Activated CD8-positive, alpha-beta memory T cell treated with anti-CD3 and anti-CD28 coated beads, Interleukin-2, amount 50 U/mL, for 24 hours (primary cell): ENCODE data around the gene ST6GALNAC4.

Experiments
- DNase-seq: peaks from one replicate; pipeline ENCODE4 v3.0.0-alpha.2; 2020; ENCODE audit errors: extremely low read depth

ST6GALNAC4 gene

DNA sequence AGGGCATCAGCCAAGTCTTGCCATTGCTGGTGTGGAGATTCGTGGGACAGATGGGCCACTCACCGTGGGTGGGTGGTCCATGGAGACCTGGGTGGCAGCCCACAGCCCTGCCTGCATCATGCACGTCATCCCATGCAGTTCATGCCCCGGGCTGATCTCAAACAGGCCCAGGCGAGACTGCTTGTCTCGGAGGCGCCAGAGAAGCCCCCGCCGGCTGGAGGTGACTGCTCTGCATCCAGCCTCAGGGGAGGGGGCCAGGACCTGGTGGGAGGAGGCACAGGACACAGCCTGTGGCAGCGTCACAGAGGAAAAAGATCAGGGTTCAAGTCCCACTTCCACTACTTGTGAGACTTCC, 12.8 kb upstream of the ST6GALNAC4 start:
- DNase-seq = no peak

DNA sequence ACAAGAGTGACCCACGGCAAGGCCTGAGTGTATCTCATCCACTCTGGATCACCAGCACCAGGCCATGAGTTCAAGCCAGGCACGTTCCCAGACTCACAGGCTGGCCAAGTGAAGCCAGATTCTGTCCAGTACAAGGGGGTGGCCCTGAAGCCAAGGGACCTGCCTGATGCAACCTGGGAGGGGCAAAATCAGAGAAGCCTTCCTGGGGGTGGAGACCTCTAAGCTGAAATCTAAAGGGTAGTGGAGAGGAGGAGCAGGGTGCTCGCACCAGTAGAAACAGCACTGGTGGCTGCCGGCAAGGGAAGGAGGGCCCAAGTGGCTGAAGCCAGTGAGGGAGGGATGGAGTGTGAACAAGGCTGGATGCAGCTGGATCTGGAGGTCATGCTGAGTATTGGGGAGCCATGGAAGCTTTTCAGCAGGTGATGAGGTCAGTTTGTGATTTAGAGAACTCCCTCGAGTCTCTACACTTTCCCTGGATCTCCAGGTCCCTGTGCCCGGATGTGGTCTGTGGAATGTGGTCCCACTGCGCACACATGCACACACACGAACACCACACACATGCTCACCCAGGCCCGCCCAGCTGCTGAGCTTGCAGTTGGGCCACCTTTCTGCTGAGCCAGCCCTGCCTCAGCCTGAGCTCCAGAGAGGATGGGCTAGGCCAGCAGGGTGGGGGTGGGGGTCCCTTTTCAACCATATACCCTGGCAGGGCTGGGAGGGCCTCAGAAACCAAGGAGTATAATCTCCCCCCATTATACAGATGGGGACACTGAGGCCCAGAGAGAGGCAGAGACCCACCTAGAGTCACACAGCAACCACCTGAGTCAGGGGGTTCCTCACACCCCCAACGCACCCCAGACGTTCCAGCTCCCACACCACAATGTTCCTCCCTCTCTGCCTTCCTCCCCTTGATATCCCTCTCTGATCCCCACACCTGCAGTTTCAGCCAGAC, 12.1 kb upstream of the ST6GALNAC4 start:
- DNase-seq = no peak

DNA sequence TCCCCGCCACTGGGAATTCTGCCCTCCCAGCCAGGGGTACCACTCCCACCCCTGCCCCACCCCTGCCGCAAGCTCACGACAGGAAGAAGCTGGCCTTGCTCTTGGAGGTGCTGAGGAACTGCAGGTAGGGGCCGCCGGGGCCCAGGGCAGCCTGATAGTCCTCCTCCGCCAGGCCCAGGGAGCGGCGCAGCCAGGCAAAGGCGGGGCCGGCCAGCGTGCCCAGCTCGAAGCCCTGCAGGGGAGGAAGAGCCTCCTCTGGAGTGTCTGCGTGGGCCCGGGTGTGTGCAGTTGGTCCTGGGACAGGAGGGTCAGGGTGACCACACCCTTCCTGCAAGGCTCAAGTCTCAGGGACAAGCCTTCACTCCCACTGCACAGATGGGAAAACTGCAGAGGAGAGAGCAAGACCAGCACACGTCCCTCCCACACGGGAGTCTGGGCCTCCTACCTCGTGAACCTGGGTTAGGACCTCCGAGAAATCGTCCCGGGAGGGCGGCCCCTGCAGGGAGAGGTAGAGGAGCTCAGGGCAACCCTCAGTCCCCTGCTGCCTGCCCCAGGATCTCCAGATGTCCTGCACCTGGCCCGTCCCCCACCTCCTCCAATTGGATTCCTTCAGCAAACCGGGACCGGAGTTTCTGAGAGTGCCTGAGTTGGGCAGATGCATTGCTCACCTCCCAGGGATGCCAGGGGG, 11.3 kb upstream of the ST6GALNAC4 start:
- no peak for DNase-seq

DNA sequence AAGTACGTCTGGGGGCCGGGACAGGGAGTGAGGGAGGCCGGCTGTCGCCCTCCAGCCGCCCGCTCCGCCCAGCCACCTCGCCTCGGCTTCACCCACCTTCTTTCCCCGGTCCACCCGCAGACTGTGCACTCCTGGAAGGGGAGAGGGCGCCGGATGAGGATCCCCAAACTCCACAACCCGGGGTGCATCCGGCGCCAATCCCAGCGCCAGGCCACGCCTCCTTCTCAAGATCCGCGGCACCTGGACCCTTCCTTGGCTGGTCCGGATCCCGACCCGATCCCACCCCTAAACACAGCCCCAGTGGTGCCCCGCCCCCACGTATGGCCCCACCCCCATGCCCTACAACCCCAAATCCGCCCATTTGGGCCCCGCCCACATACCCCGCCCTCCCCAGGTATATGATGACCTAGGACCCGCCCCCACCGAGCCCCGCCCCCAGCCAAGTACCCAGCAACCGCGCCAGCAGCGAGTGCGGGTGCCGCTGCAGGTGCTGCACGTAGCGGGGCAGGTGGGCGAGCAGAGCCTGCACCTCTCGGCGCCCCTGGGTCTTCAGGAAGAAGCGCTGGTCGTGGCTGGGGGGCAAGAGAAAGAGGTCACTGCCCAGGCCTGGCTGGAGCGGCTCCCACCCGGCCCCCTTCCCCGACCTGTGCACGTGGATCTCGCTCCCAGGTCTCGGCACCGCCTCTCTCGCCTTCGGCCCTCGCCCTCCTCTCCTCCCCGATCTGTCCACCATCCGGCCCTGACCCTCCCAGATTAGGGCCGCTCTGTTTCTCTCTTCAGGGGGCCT, 10.6 kb upstream of the ST6GALNAC4 start:
- no peak for DNase-seq

DNA sequence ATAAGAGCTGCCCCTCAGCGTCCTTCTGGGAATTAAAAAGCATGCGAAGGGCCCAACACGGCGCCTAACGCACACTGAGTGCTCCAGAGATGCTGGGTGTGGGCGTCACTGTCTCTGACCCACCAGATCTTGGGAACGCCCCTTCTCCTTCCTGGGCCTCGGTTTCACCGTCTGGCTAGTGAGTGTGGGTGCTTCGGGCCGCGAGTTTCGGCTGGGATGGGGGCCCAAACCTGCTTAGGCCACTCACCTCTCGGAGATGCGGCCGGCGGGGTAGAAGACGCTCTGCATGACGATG, 10.0 kb upstream of the ST6GALNAC4 start:
- DNase-seq = no peak

DNA sequence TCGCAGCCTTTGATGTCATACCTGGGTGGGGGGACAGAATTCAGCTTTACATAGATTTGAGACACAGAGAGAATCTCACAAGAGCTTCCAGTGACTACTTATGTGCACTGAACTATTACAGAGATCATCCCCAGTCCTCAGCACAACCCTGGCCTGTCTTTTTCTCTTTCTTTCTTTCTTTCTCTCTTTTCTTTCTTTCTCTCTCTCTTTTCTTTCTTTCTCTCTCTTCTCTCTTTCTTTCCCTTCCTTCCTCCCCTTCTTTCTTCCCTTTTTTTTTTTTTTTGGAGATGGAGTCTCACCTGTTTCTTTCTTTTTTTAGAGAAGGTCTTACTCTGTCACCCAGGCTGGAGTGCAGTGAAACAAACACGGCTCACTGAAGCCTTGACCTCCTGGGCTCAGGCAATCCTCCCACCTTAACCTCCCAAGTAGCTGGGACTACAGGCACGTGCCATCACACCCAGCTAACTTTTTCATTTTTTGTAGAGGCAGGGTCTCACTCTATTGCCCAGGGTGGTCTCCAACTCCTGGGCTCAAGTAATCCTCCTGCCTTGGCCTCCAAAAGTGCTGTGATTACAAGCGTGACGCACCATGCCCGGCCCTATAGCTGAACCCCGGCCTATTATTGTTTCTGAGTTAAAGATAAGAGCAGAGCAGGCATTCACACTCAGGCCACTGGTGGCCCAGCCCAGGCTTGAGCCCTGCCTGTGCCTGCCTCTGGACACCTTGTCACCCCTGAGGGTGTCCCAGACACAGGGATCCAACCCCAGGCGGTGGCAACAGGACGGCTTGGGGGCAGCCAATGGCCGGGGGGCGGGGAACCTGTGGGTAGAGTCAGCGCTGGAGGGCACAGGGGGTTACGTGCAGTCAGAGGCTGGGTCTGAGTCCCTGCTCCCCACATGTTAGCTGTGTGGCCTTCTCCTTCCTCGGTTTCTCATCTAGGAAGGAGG, 9.4 kb upstream of the ST6GALNAC4 start:
- DNase-seq = no peak

DNA sequence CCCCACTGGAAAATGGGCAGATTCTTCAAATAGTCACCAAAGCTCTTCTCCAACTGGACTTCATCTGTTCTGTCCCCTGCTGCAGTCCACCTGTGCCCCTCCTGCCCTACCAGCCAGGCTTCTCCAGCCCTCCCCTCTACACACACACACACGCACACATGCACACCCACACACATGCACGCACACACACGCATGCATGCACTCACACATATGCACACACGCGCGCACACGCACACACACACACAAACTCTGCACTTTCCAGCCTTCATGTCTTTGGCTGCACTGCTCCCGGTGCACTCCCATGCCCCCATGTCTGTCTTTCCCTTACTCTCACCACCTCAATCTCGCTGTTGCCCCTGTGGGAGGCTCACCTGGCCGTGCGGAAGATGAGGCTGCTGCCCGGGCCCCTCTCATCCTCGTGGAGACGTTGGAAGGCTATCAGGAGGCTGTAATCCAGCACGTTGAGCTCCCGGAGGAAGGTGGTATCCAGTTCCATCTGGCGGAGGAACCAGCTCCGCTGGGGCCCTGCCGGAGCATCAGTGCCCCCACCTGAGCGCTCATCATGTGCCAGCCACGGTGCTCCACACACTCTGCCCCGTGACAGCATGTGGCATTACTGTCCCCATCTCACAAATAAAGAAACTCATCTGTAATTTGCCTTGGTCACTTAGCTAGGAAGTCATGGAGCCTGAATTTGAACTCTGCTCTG, 8.0 kb upstream of the ST6GALNAC4 start:
- DNase-seq = no peak

DNA sequence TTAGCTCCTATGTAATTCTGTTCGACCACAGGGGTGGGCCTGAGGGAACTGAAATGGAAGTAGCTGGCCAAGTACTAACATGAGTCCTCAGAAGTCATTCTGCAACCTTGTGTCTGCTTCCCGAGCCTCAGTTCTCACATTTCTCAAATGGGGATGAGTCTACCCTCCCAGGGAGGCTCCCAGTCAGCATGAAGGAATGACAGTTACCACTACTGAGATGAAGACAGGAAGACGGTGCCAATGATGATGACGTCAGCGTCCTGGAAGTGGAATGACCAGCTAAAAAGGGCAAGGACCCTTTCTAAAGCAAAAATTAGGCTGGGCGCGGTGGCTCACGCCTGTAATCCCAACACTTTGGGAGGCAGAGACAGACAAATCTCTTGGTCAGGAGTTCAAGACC, 6.9 kb upstream of the ST6GALNAC4 start:
- DNase-seq = no peak

DNA sequence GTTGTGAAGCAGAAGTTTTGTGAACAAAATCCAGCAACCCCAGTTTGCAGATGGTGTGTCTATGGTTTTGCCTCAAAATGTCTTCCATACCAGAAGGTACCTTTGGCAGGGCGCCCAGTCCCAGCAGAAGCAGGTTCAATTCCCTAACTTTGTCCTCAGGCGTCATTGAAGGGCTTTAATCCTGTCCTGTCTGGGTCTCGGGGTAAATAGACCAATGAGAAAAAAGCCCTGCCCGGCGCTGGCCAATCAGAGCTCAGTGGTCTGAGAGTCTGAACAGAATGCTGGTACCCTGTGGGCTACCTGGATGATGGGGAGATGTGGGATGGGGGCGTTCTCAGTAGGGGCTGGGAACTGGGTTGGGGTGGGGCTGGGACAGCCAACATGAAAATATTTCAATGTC, 6.2 kb upstream of the ST6GALNAC4 start:
- DNase-seq = no peak

DNA sequence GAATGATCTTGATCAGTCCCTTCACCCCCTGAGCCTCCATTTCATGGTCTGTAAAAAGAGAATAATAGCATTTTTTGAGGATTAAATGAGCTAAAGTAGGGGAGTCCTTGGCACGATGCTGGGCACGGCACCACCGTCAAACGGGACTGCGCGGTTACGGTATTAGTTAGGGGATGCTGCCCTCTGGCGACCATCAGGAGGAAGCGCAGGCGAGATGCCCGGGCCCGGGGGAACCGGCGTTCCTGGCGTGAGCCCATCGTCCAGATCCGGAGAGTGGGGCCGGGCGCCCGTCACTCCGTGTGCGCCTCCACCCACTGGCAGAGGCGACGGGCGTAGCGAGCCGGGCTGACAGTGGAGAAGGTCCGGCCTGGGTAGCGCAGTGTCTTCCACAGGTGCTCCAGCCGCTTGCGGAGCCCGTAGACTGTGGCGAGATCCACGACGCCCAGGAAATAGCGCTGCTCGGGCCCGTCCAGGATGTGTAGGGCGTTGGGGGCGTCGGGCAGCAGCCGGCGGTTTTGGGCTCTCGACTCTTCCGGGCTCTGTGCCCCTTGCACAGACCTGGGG, 4.8 kb upstream of the ST6GALNAC4 start:
- no peak for DNase-seq

DNA sequence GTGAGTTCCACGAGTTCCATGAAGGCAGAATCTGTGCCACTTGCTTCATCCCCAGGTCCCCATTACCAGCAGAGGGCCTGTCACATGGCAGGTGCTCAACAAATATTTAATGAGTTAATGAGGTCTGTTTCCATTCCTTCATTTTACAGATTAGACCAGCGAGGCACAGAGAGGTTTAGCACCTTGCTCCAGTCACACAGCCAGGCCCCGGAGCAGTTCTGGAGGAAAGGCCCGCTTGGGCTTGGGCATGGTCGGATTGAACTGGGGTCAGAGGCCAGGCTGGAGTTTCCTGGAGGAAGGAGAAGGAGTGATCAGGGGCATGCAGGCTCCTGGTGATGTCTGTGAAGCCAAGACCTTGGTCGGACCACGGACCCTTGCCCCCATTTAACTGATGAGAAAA, 4.0 kb upstream of the ST6GALNAC4 start:
- no peak for DNase-seq

DNA sequence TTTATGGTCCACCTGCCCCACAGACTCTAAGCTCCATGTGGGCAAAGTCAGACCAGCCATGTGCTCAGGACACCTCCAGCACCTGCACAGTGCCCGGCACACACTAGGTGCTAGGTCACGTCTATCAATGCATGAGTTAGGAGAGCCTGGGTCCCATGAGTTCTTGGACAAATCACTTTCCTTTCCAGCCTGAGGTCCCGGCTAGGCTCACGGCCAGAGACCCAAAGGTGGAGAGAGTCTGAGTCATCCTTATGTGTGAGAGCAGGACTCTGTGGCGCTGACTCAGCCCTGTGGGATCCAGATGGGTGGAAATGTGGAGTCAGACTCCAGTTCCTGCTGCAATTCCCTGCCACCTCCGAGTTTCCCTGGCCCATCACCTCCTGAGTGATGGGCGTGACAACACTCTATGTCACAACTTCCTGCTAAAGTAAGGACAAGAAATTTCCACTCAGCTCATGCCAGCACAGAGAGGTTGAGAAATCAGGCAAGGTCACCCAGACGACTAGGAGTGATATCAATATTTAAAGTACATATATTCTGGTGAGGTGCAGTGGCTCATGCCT, 2.5 kb upstream of the ST6GALNAC4 start:
- no peak for DNase-seq

DNA sequence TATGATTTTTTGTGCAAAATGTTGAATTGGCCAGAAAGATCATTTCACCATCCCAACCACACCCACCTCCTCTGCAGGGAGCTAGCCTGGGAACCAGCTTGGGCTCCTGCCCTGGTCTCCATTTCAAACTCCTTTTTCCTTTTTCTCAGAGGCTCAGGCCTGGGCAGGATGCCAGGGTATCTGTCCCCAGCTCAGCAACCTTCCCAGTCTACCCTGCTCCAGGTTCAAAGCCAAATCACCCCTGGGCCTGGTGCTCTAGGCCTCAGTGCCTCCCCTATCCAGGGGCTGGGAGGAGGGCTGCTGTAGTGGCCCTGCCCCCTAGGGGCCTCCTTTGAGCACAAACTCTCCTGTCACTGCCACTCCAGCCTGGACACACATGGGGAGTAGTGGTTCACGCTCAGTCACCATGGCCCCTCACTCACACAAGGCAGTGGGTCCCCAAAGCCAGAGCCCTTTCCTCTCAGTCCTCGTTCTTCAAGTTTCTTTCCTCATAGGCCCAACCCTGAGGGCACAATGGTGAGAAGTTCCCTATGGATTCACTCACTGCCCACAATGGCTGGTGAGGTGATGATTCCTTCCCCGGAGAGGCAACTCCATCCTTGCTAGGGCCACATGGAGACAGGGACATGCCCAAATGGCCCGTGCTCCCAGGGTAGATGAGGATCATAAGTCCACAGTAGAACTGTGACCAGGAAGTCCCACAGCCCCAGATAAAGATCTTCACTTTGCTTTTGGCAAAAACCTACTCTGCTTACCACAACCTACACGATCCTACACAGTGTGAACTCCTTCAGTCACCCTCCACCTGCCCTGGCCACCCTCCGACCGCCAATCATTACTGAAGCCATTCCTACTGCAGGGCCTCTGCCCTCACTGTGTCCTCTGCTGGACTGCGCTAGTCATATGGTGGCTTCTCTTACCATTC, 1.6 kb upstream of the ST6GALNAC4 start:
- DNase-seq = no peak

DNA sequence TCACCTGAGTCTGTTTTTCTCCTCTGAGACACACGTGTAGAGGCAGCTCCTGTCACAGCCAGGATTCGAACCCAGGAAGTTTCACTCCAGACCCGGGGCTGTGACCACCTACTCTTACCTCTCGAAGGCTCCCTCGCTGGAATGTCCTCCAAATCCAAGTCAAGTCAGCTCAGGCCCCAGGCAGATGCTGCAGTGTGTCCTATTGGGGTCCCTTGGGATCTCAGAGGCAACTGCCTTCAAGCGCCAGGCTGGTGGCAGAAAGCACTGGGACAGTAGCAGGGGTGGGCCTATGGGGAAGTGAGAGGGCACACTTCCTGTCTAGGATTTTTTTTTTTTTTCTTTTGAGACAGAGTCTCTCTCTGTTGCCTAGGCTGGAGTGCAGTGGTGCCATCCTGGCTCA, 762 bp upstream of the ST6GALNAC4 start:
- no peak for DNase-seq

DNA sequence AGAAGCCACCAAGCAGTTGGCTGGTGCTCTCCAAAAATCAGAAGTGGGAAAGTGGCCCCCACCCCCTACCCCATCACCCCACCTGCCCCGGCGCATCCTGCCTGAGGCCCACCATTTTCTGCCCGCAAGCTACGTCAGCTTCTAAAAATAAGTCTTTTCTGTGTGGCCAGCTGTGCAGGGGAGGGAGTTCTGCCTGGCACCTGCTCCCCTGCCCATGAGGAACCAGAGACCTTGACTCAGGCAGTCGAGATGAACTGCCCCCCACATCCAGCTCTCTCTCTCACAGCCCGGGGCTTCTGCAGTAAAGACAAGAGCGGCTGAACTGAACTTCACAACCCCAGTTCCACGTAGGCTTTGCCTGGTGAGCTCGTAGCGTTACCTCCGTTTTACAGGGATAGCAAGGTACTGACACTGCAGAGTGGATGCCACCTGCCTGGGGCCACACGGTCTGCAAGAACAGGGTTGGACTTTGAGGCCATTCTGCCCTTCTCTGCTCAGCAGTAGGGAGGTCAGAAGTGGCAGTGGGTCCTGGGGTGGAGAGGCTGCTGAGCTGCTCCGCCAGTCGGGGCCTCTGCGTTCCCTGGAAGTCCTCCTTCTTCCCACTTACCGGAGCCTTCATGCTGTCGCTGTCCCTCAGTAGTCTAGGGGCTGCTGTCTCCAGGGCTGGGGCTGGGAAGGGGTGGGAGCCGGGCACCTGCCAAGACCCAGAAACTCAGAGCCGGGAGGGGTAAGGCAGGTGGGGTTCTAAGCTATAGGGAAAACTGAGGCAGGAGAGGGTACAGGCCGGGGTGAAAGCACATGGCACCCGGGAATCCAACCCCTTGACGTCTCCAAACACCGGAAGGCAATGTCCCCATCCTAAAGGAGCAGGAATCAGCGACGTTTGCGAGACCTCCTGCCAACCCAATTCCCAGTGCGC, 781 bp downstream of the ST6GALNAC4 start:
- no peak for DNase-seq

DNA sequence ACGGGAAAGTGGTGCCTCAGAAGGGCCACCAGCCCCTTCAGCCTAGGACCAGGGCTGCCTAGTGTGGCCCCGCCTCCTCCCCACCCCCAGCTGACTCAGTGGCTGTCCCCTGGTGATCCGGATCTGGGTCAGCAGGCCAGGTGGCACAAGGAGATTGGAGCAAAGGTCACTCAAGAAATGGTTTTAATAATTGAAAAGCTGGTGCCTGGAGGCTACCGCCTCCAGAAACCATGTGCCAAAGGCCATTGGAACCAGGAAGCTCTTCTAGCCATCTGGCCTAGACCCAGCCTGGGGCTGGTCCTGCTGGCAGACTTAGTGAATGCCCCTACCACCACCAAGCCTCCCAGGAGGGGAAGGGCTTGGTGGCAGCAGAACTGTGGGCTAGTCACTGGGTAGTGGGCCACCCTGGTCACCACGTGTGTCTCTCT, 1.5 kb downstream of the ST6GALNAC4 start:
- no peak for DNase-seq

DNA sequence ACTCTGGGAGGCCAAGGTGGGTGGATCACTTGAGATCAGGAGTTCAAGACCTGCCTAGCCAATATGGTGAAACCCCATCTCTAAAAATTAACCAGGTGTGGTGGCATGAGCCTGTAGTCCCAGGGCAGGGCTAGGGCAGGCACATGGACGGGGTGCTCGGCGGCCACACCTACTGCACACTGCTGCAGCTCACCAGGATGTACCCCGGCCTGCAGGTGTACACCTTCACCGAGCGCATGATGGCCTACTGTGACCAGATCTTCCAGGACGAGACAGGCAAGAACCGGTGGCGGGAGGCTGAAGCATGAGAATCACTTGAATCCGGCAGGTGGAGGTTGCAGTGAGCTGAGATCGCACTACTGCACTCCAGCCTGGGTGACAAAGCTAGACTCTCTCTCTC, 3.2 kb downstream of the ST6GALNAC4 start:
- DNase-seq = no peak

DNA sequence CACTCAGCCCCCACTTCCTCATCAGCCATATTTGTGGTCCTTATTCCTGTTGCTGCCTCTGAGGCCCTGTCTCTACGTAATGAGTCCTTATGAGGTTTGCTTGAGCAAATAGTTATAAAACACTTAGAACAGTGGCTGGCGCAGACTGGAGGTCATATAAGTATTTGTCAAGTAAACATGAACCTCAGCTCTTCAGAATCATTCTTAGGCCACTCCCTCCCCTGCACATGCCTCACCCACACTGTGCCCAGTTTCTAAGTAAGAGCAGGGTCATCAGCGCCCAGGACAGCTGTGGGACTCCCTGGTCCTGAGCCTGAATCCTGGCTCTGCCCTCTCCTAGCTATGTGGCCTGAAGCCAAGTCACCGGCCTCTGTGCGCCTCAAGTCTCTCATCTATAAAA, 4.0 kb downstream of the ST6GALNAC4 start:
- DNase-seq = no peak
